Keratinocyte (primary cell): ENCODE results near the gene DENND2C. TPM values are rescaled to one million over a fixed set of nuclear protein-coding genes. Genes with fewer than 3 reads are reported as not detected.
A peak's percentile ranks its signal among the peaks of the same experiment; 100 is the strongest.

Experiments
- DNase-seq: peaks from one replicate; pipeline ENCODE4 v3.0.0-alpha.2; 2011; ENCODE audit warnings: low read depth, missing footprints, low spot score
- FAIRE-seq: peaks from 2 replicates; lab custom pipeline; 2011; peaks lifted over from hg19 to GRCh38; lab: Jason Lieb, UNC
- H2AFZ ChIP-seq: 2 replicates; pipeline ENCODE4 v1.6.0; 2012; ENCODE audit warnings: low read length, control low read depth, inconsistent platforms; ENCODE audit not compliant: control insufficient read depth
- H3K27ac ChIP-seq: 2 replicates; pipeline ENCODE4 v1.5.1; 2011; ENCODE audit warnings: low read length; ENCODE audit not compliant: control insufficient read depth, insufficient read depth
- H3K27me3 ChIP-seq: 3 replicates; pipeline ENCODE4 v1.6.0; 2011; ENCODE audit warnings: low read length; ENCODE audit not compliant: control insufficient read depth, insufficient read depth; ENCODE audit errors: extremely low read depth
- H3K36me3 ChIP-seq, 2 experiments: 2 replicates in 1 of 2; 3 replicates in 1 of 2; pipeline ENCODE4 v1.5.1; 2011; ENCODE audit warnings: low read length in 2 of 2, mild to moderate bottlenecking in 1 of 2; ENCODE audit not compliant: control insufficient read depth in 2 of 2, insufficient read depth in 2 of 2; ENCODE audit errors: extremely low read depth in 1 of 2
- H3K4me1 ChIP-seq: 3 replicates; pipeline ENCODE4 v1.5.1; 2011; ENCODE audit warnings: low read length; ENCODE audit not compliant: control insufficient read depth, insufficient read depth; ENCODE audit errors: extremely low read depth
- H3K4me2 ChIP-seq: 3 replicates; pipeline ENCODE4 v1.6.0; 2011; ENCODE audit warnings: low read depth, low read length; ENCODE audit not compliant: control insufficient read depth, insufficient read depth; ENCODE audit errors: extremely low read depth
- H3K4me3 ChIP-seq, 3 experiments: fragments of 200-600 bp in 1 of 3; sonication (generic) in 1 of 3; 2 replicates in 2 of 3; 3 replicates in 1 of 3; pipeline ENCODE4 v1.5.1; 2011 to 2016; ENCODE audit warnings: low read length in 3 of 3, mild to moderate bottlenecking in 3 of 3, control low read depth in 2 of 3, inconsistent platforms in 1 of 3, low read depth in 1 of 3, mixed read lengths in 1 of 3, mixed run types in 1 of 3, moderate library complexity in 1 of 3; ENCODE audit not compliant: control insufficient read depth in 2 of 3, insufficient read depth in 2 of 3; ENCODE audit errors: extremely low read depth in 1 of 3
- H3K79me2 ChIP-seq: 2 replicates; pipeline ENCODE4 v1.6.0; 2012; ENCODE audit warnings: low read length; ENCODE audit not compliant: control insufficient read depth, insufficient read depth
- H3K9ac ChIP-seq: 3 replicates; pipeline ENCODE4 v1.6.0; 2011; ENCODE audit warnings: low read length; ENCODE audit not compliant: control insufficient read depth, insufficient read depth; ENCODE audit errors: extremely low read depth
- H3K9me1 ChIP-seq: 3 replicates; pipeline ENCODE4 v1.6.0; 2011; ENCODE audit warnings: low read length; ENCODE audit not compliant: control insufficient read depth, insufficient read depth; ENCODE audit errors: extremely low read depth
- H3K9me3 ChIP-seq: 2 replicates; pipeline ENCODE4 v1.5.1; 2012; ENCODE audit warnings: low read depth, low read length; ENCODE audit not compliant: control insufficient read depth
- H4K20me1 ChIP-seq: 3 replicates; pipeline ENCODE4 v1.6.0; 2011; ENCODE audit warnings: low read length; ENCODE audit not compliant: control insufficient read depth, insufficient read depth; ENCODE audit errors: extremely low read depth
- CTCF ChIP-seq, 3 experiments: IDR thresholded peaks in 1 of 3; conservative IDR thresholded peaks in 1 of 3; optimal IDR thresholded peaks in 1 of 3; 2 replicates in 2 of 3; 3 replicates in 1 of 3; pipeline versions ENCODE3 to v1.5.1; 2011; ENCODE audit warnings: low read length in 3 of 3, mild to moderate bottlenecking in 3 of 3, moderate library complexity in 2 of 3, control low read depth in 1 of 3, inconsistent platforms in 1 of 3; ENCODE audit not compliant: insufficient read depth in 2 of 3; ENCODE audit errors: extremely low read depth in 1 of 3
- EZH2 ChIP-seq: IDR thresholded peaks from one replicate; pipeline ENCODE4 v1.6.1; 2012; ENCODE audit warnings: inconsistent platforms, mild to moderate bottlenecking, low read length, moderate library complexity
- dilution Hi-C: fragments of 300-500 bp; cut with MboI; formaldehyde crosslinking; loops from one replicate; pipeline ENCODE4 v1.7.0; 2020; ENCODE audit warnings: low sequenced_read_pairs; ENCODE audit not compliant: extremely low pct_ligation_motif_present
- polyA plus RNA-seq, 5 experiments: library from polyadenylated mRNA; depleted of rRNA in 3 of 5; stranded (reverse) in 3 of 5; stranded (forward) in 1 of 5; unstranded in 1 of 5; fragments of >200 nt; gene quantifications; 1 replicate in 1 of 5; 2 replicates in 3 of 5; 3 replicates in 1 of 5; pipeline versions ENCODE4 v1.2.1 to v1.2.3, GENCODE V29; 2011 to 2012; ENCODE audit warnings: missing spikeins in 2 of 5, low read depth in 1 of 5, low replicate concordance in 1 of 5

DENND2C gene
- polyA plus RNA-seq, 1 donor (not counting 4 experiments of a cell fraction or from before 2014, with no cell fraction given) = 9.5 TPM

- no peaks in the 10 kb centered on the region for H3K27me3 ChIP-seq
- no peak for FAIRE-seq
- no peaks in the 10 kb centered on the region for H3K36me3 ChIP-seq
- H3K79me2 ChIP-seq = peaks cover 19% of the 10 kb centered on the region
- no peak overlapping the region for H3K4me2 ChIP-seq
- DNase-seq = no peak
- no peak overlapping the region for H3K27ac ChIP-seq
- no peaks in the 10 kb centered on the region for H4K20me1 ChIP-seq
- H3K4me3 ChIP-seq = no peak overlapping the region
- no peak overlapping the region for H3K9ac ChIP-seq
- H3K9me1 ChIP-seq = no peaks in the 10 kb centered on the region
- dilution Hi-C loops = no loop called here
- no peaks in the 10 kb centered on the region for H3K9me3 ChIP-seq
- no peak overlapping the region for H2AFZ ChIP-seq
- no peak for TF ChIP-seq EZH2
- no peak for TF ChIP-seq CTCF (optimal IDR thresholded peaks at IDR 0.05 in 1 of 3, IDR thresholded peaks at IDR 0.05 in 1 of 3, conservative IDR thresholded peaks at IDR 0.05 in 1 of 3; ENCODE audit: extremely low read depth in 1 of 3, insufficient read depth in 2 of 3, low read length in 3 of 3)
- no peaks in the 10 kb centered on the region for H3K4me1 ChIP-seq
These were observed 18.0 kb downstream of the DENND2C start for GRCh38 chr1:114651893-114652292.

GRCh38 chr1:114648503-114648902, 21.3 kb downstream of the DENND2C start:
- no peak for TF ChIP-seq EZH2
- peak in 1 of 3 experiments; percentile 14 for TF ChIP-seq CTCF (optimal IDR thresholded peaks at IDR 0.05 in 1 of 3, IDR thresholded peaks at IDR 0.05 in 1 of 3, conservative IDR thresholded peaks at IDR 0.05 in 1 of 3; ENCODE audit: extremely low read depth in 1 of 3, insufficient read depth in 2 of 3, low read length in 3 of 3)
- Histone ChIP-seq H2AFZ (no peak overlapping the region), H3K9me1 (no peaks in the 10 kb centered on the region), H3K4me3 (no peak overlapping the region), H3K36me3 (no peaks in the 10 kb centered on the region), H3K79me2 (peaks cover 15% of the 10 kb centered on the region), H4K20me1 (no peaks in the 10 kb centered on the region), H3K4me2 (no peak overlapping the region), H3K27ac (no peak overlapping the region), H3K4me1 (no peaks in the 10 kb centered on the region), H3K9me3 (no peaks in the 10 kb centered on the region), H3K27me3 (no peaks in the 10 kb centered on the region), H3K9ac (no peak overlapping the region)
- FAIRE-seq = no peak
- dilution Hi-C loops = no loop called here
- DNase-seq = no peak
